NB4 (cell line): ENCODE data around the gene PAX3.

Source experiments
- POLR2A ChIP-seq: IDR thresholded peaks from 2 replicates; pipeline ENCODE4 v1.6.1; 2011; ENCODE audit warnings: mild to moderate bottlenecking; ENCODE audit not compliant: insufficient read length; ENCODE audit errors: extremely low read depth
- TF ChIP-seq, protein P1 (sequence below): IDR thresholded peaks from one replicate; pipeline ENCODE4 v1.5.1; 2012; ENCODE audit warnings: low read depth, low read length

DNA sequence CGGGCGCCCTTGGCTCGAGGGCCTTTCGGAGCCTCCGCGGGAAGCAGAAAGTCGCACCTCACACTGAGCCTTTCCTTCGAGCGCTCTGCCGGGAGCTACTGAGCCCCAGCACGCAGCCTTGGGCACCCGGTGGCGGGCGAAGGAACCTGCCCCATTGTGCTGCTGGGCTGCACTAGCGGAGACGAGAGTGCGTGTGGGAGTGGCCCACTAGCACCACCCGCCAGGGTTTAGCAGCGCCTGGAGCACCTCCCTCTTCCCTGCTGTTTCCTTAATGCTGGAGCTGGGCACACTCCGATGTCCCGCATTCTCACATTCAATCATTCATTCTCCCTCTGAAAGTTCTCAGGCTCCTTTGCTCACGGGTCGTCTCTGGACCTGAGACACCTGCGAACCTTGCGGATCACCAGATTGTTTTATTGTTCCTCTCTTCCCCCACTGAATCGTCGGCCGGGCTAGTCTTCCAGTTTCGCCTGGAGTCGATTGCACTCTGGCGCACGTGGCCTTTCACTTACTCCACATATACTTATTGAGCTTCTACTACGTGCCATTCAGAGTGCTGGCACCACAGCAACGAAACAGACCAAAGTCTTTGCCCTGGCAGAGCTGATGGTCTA lies 8.5 kb upstream of the PAX3 start:
- no peak for TF ChIP-seq POLR2A
- TF ChIP-seq, protein P1, sequence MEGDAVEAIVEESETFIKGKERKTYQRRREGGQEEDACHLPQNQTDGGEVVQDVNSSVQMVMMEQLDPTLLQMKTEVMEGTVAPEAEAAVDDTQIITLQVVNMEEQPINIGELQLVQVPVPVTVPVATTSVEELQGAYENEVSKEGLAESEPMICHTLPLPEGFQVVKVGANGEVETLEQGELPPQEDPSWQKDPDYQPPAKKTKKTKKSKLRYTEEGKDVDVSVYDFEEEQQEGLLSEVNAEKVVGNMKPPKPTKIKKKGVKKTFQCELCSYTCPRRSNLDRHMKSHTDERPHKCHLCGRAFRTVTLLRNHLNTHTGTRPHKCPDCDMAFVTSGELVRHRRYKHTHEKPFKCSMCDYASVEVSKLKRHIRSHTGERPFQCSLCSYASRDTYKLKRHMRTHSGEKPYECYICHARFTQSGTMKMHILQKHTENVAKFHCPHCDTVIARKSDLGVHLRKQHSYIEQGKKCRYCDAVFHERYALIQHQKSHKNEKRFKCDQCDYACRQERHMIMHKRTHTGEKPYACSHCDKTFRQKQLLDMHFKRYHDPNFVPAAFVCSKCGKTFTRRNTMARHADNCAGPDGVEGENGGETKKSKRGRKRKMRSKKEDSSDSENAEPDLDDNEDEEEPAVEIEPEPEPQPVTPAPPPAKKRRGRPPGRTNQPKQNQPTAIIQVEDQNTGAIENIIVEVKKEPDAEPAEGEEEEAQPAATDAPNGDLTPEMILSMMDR = no peak
